ENCODE measurements around the gene CSF2RB.

Gene CSF2RB

DNA sequence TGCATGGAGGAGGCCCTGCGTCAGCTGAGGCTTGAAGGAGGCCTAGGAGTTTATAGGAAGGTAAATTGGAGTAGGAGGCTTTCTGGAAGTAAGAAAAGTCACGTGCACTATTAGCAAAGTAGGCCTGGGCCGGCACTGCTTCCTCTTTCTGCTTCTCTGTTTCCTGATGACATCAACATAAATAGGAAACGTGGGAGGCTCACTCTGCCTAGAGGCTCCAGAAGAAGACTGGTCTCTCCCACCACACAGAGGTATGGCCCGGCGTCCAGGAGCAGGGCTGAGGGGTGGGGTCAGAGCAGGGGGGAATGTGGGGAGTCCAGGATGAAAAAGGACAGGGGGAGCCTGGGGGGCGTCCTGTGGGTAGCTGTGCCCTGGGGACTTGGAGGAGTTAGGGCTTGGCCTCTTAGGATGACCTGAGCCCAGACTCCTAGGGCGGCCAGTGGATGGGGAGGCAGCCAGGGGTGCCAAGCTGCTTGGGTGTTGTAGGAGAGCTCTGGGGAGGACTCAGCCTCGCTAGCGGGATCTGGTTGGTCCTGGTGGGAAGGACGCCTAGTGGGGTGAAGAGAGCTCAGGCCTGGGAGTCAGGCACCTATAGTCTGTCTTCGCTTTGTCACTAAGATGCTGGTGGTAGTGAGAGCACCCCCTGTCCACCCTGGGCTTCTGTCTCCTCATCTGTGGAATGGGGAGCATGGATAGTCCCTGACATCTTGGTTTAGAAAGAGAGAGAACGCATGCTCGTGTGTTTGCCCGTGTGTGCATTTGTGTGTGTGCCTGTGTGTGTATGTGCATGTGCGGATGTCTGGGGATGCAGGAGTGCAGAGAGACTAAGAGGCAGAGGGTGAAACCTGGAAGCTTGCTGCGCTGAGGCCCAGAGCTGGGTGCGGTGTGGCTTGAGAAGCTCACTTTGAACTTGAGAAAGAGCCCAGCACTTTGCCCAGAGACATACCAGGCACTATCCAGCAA, at the start of gene CSF2RB:
TSS of gene CSF2RB (plus strand) at position 202 of the 963 bp plus-strand sequence. CDS start 8,580 bp downstream, outside the sequence.
- POLR2A ChIA-PET (ENCODE audit: low non-redundant PET), result no interaction called here
- no peak within 1 kb of the TSS for H3K27ac ChIP-seq
- CTCF ChIA-PET, result no interaction called here
- no peak for DNase-seq (ENCODE audit: low spot score)
- no peak for TF ChIP-seq CTCF (conservative IDR thresholded peaks at IDR 0.05; ENCODE audit: low read depth)

- DNase-seq (ENCODE audit: low spot score), result no peak
- ChIA-PET CTCF (no interaction called here), POLR2A (ENCODE audit: low non-redundant PET) (no interaction called here)
- TF ChIP-seq CTCF (conservative IDR thresholded peaks at IDR 0.05; ENCODE audit: low read depth), result no peak
- H3K27ac ChIP-seq, result no peak overlapping the region
Measured at GRCh38 chr22:36863979-36864378, 49.4 kb upstream of the CSF2RB start.

DNA sequence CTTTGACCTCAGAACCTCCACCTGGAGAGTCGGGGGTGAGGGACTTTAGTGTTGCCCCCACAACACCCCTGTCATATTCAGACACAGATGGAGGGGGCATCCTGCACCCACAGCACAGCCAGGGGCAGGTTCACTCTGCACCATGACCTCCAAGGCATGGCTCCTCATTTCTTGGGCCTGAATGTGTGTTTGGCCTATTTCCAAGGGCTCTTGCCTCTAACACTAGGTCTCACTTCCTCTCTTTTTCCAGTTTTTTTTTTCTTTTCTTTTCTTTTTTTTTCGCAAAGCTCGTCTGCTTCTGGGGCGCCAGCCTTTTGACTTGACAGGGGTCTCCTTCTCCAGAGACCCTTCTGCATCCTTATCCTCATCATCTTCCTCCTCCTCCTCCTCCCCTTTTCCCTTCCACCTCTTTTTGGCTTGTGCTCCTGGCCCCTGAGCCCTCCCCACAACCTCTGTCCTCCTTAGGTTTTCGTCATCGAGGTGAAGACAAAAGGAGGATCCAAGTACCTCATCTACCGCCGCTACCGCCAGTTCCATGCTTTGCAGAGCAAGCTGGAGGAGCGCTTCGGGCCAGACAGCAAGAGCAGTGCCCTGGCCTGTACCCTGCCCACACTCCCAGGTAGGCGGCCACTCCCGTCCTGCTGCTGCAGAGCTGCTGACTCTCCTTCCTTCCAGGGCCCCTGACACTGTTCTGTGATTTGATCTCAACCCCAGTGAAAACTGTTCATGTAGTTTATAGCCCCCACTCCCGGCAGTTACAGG, 48.8 kb upstream of the CSF2RB start:
- ChIA-PET CTCF (interaction anchor here (0.6 kb wide), 1 partner anchor 8 kb away, joined by 3 read pairs; no protein-coding TSS in a partner anchor), POLR2A (ENCODE audit: low non-redundant PET) (no interaction called here)
- no peak for TF ChIP-seq CTCF (conservative IDR thresholded peaks at IDR 0.05; ENCODE audit: low read depth)
- no peak for DNase-seq (ENCODE audit: low spot score)
- no peak overlapping the region for H3K27ac ChIP-seq

- no peak overlapping the region for H3K27ac ChIP-seq
- ChIA-PET POLR2A (ENCODE audit: low non-redundant PET) (no interaction called here), CTCF (interaction anchor here (0.6 kb wide), 1 partner anchor 8 kb away, joined by 3 read pairs; no protein-coding TSS in a partner anchor)
- no peak for TF ChIP-seq CTCF (conservative IDR thresholded peaks at IDR 0.05; ENCODE audit: low read depth)
- no peak for DNase-seq (ENCODE audit: low spot score)
Measured at GRCh38 chr22:36865346-36865745, 48.1 kb upstream of the CSF2RB start.

GRCh38 chr22:36867695-36868094, 45.7 kb upstream of the CSF2RB start:
- CTCF ChIA-PET, result no interaction called here
- DNase-seq (ENCODE audit: low spot score), result no peak
- POLR2A ChIA-PET (ENCODE audit: low non-redundant PET), result no interaction called here
- H3K27ac ChIP-seq, result no peak overlapping the region
- TF ChIP-seq CTCF (conservative IDR thresholded peaks at IDR 0.05; ENCODE audit: low read depth), result no peak

DNA sequence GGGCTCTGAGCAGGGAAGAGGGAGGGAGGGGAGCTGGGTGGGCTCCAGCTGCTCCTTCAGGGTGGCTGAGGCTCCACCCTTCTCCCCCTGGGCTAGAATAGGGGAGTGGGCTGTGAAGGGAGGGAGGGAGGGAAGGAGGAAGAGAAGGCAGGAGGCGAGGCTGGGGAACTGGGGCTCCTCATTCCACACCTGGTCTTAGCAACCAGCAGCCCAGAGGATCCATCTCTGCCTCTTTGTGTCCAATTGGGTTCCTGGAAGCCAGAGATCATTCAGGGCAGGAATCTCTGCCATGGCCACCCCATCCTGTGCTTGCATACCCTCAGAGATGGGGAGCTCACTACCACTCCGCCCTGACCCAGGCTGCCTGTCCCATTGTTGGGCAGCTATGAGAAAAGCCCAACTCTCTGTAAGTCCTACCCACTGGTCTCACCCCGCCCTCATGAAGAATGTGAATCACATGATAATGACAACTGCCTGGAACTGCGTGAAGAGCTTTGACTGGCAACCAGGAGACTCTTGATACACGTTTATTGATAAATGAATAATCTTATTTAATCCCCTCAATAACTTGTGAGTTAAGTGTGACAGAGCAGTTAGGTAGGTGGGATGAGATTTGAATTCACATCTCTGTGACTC, 44.8 kb upstream of the CSF2RB start:
- H3K27ac ChIP-seq, result no peak overlapping the region
- DNase-seq (ENCODE audit: low spot score), result no peak
- ChIA-PET CTCF (interaction anchor here (0.6 kb wide), 1 partner anchor 185 kb away, joined by 3 read pairs; no protein-coding TSS in a partner anchor), POLR2A (ENCODE audit: low non-redundant PET) (no interaction called here)
- no peak for TF ChIP-seq CTCF (conservative IDR thresholded peaks at IDR 0.05; ENCODE audit: low read depth)
